HFF-Myc (cell line): Measurements from ENCODE around the gene DENND2D.

Source experiments
- DNase-seq: peaks from one replicate; pipeline ENCODE4 v3.0.0-alpha.2; 2011; ENCODE audit warnings: low read depth; ENCODE audit errors: extremely low read depth
- H3K4me3 ChIP-seq: replicated peaks from 2 replicates; pipeline ENCODE4 v1.5.1; 2011; ENCODE audit warnings: low read depth, mild to moderate bottlenecking, control low read depth, low read length
- CTCF ChIP-seq: IDR thresholded peaks from 2 replicates; pipeline ENCODE4 v1.5.1; 2012; ENCODE audit warnings: mild to moderate bottlenecking, low read depth, low read length, control low read depth; ENCODE audit errors: missing control alignments

The DENND2D gene

DNA sequence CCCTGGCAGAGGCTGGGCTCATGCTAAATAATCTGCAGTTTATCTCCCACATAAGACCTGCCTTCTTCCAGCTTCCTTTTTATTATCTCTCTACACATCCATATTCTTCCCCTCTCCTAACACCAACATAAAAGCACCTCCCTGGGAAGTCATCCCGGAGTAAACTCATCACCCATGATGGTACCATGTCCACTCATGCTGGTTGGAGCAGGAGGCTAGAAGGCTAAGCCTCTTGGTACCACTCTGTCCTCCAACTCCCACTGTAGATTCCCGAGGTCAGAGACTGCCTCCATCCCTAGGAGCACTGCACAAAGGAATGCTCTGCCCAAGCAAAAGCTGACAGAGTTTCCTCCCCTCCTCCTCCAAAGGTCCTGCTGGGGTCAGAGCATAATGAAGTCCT, 4.2 kb downstream of the DENND2D start:
- no peak for DNase-seq
- TF ChIP-seq CTCF: no peak
- H3K4me3 ChIP-seq: no peak overlapping the region

DNA sequence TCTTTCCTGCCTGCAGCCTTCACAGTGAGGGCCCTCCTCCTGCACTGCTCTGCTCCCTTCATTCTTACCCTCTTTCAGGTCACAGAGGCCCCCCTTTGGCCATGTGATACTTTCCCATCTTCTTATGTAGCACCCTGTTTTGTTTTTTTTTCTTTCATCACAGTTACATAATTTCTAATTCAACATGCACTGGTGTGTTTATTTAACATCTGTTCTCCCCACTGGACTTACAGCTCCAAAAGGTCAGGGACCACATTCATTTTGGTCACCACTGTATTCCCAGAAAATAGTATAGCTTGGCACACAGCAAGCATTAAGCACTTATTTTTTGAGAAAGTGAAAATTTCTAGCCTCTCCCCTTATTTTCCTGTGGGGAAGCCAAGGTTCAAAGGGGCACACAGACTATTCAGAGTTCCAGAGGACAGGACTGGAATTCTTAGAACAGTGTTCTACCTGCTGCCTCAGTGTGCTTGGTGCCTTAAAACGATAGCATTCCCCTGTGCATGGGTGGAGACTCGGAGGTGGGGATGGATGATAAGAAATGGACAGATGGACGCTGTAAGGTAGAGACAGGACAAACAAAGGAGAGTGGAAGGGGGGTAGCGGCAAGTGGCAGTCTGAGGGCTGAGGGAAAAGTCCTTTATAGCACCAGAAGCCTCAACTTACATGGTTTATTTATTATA, 5.3 kb downstream of the DENND2D start:
- TF ChIP-seq CTCF: no peak
- DNase-seq: no peak
- H3K4me3 ChIP-seq: no peak overlapping the region

- DNase-seq: no peak
Observed at GRCh38 chr1:111193712-111194480, 6.5 kb downstream of the DENND2D start.

GRCh38 chr1:111192658-111193519, 7.6 kb downstream of the DENND2D start:
- no peak overlapping the region for H3K4me3 ChIP-seq
- no peak for DNase-seq
- no peak for TF ChIP-seq CTCF

More at GRCh38 chr1:111193712-111194480, 6.5 kb downstream of the DENND2D start:
- no peak overlapping the region for H3K4me3 ChIP-seq
- TF ChIP-seq CTCF: no peak

- no peak overlapping the region for H3K4me3 ChIP-seq
- no peak for TF ChIP-seq CTCF
- DNase-seq: no peak
Observed at GRCh38 chr1:111192074-111192473, 8.4 kb downstream of the DENND2D start.

- DNase-seq: no peak
Observed at GRCh38 chr1:111191496-111191895, 8.9 kb downstream of the DENND2D start.

More at GRCh38 chr1:111191496-111191895, 8.9 kb downstream of the DENND2D start:
- TF ChIP-seq CTCF: no peak
- no peak overlapping the region for H3K4me3 ChIP-seq
